WTC11 (cell line): Measurements from ENCODE around the gene SYTL2.

Experiments
- CTCF ChIP-seq: fragments of 200-600 bp; IDR thresholded peaks from 2 replicates; pipeline ENCODE4 v1.8.0; 2022; ENCODE audit warnings: antibody characterized with exemption
- FOXP1 ChIP-seq: sonication (generic); formaldehyde crosslinking; IDR thresholded peaks from 2 replicates; pipeline ENCODE4 v1.8.0; 2022; ENCODE audit warnings: missing genetic modification reagents, mild to moderate bottlenecking, moderate library complexity, borderline replicate concordance
- JUN ChIP-seq: sonication (generic); formaldehyde crosslinking; IDR thresholded peaks from 2 replicates; pipeline ENCODE4 v1.8.0; 2023; ENCODE audit warnings: mild to moderate bottlenecking, missing genetic modification reagents
- SMAD3 ChIP-seq: sonication (generic); formaldehyde crosslinking; IDR thresholded peaks from 2 replicates; pipeline ENCODE4 v1.8.0; 2022; ENCODE audit warnings: missing genetic modification reagents, mild to moderate bottlenecking, borderline replicate concordance
- TEAD4 ChIP-seq: sonication (generic); formaldehyde crosslinking; IDR thresholded peaks from 2 replicates; pipeline ENCODE4 v1.8.0; 2022; ENCODE audit warnings: mild to moderate bottlenecking, missing genetic modification reagents
- ZNF671 ChIP-seq: fragments of 250-450 bp; sonication (Bioruptor Pico); IDR thresholded peaks from 2 replicates; pipeline ENCODE4 v1.8.0; 2021; ENCODE audit warnings: mild to moderate bottlenecking

DNA sequence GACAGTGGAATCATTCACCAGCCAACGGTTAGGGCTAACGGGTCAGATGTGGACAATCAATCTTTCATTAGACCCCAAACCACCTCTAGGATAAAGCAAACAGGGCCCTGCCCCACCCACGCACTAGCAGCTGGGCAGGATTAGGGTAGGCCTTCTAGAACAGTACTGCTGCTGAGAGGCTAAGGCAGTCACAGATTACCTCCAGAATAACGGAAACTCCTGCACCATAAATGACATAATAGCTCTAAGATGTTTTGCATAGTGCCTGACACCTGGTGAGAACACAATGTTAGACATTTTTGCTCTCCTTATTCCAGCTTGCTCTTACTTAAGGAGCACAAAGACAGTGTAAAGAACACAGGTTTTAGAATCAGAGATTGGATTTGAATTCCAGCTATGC is 1.8 kb downstream of the SYTL2 start:
- no peak for TF ChIP-seq FOXP1 (CRISPR knock-in tag)
- no peak for TF ChIP-seq SMAD3 (CRISPR knock-in tag)
- TF ChIP-seq ZNF671 (CRISPR knock-in tag): no peak
- TF ChIP-seq TEAD4 (CRISPR knock-in tag): no peak
- TF ChIP-seq CTCF: no peak
- no peak for TF ChIP-seq JUN
